ENCODE measurements around the gene AGPAT4.

The AGPAT4 gene

GRCh38 chr6:161281092-161281491, 7.2 kb upstream of the AGPAT4 start:
- no peak for DNase-seq

GRCh38 chr6:161279677-161280415, 6.0 kb upstream of the AGPAT4 start:
- DNase-seq: no peak

- DNase-seq: no peak
Observed at GRCh38 chr6:161276605-161277155, 2.8 kb upstream of the AGPAT4 start.

- DNase-seq: no peak
Observed at GRCh38 chr6:161274898-161275297, 1.0 kb upstream of the AGPAT4 start.

- no peak for DNase-seq
Observed at GRCh38 chr6:161274488-161274858, 612 bp upstream of the AGPAT4 start.

- DNase-seq: no peak
Observed at GRCh38 chr6:161273274-161273751, 548 bp downstream of the AGPAT4 start.

- no peak for DNase-seq
Observed at GRCh38 chr6:161272635-161273273, 1.1 kb downstream of the AGPAT4 start.

GRCh38 chr6:161271343-161272030, 2.4 kb downstream of the AGPAT4 start:
- DNase-seq: no peak

GRCh38 chr6:161270116-161270515, 3.7 kb downstream of the AGPAT4 start:
- no peak for DNase-seq

GRCh38 chr6:161269310-161269709, 4.6 kb downstream of the AGPAT4 start:
- DNase-seq: no peak

GRCh38 chr6:161268531-161269210, 5.2 kb downstream of the AGPAT4 start:
- DNase-seq: no peak

- DNase-seq: no peak
Observed at GRCh38 chr6:161266513-161267230, 7.2 kb downstream of the AGPAT4 start.

- no peak for DNase-seq
Observed at GRCh38 chr6:161265975-161266374, 7.9 kb downstream of the AGPAT4 start.

- no peak for DNase-seq
Observed at GRCh38 chr6:161265554-161265953, 8.3 kb downstream of the AGPAT4 start.

- DNase-seq: no peak
Observed at GRCh38 chr6:161264181-161264580, 9.7 kb downstream of the AGPAT4 start.

- DNase-seq: no peak
Observed at GRCh38 chr6:161261816-161262215, 12.0 kb downstream of the AGPAT4 start.

GRCh38 chr6:161261325-161261724, 12.5 kb downstream of the AGPAT4 start:
- DNase-seq: no peak

- no peak for DNase-seq
Observed at GRCh38 chr6:161259302-161259701, 14.6 kb downstream of the AGPAT4 start.

GRCh38 chr6:161257793-161258457, 15.9 kb downstream of the AGPAT4 start:
- no peak for DNase-seq

- no peak for DNase-seq
Observed at GRCh38 chr6:161256407-161256806, 17.5 kb downstream of the AGPAT4 start.

- no peak for DNase-seq
Observed at GRCh38 chr6:161255518-161255917, 18.3 kb downstream of the AGPAT4 start.
